ENCODE data around the gene CDC42BPB. TPM values are rescaled to one million over a fixed set of nuclear protein-coding genes. Genes with fewer than 3 reads are reported as not detected.
"Not testable (repeated sequence)": the region's sequence is repeated elsewhere in the genome, so short reads cannot be mapped to it uniquely, and the experiment has no call there.

CDC42BPB gene
- total RNA-seq, 2 experiments from 2014 or later: 2.0 to 2.5 TPM

DNA sequence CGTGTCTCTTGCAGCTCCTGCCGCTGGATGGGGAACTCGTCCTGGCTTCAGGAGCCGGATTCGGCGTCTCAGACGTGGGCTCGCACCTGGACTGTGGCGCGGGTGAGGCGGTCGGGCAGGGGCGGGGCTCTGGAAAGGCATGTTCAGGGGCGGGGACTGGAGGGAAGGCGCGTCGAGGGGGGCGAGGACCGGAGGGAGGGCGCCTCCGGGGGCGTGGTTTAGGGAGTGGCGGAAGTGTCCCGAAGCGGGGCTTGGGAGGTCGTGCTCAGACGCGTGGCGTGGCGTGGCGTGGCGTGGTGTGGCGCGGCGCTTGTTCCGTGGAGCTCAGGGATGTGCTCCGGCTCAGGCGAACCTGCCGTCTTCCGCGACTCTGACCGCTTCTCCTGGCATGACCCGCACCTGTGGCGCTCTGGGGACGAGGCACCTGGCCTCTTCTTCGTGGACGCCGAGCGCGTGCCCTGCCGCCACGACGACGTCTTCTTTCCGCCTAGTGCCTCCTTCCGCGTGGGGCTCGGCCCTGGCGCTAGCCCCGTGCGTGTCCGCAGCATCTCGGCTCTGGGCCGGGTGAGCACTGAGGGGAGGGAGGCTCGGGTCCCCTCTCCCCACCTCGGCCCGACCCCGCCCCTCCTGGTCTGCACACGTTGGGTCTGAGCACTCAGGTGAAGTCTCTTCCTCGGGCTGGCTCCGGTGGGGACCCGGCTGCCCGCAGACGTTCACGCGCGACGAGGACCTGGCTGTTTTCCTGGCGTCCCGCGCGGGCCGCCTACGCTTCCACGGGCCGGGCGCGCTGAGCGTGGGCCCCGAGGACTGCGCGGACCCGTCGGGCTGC lies 128.7 kb downstream of the CDC42BPB start:
- Mint-ChIP-seq H3K9me3 (no peaks in the 10 kb centered on the region), H3K36me3 (no peaks in the 10 kb centered on the region), H3K4me1 (no peaks in the 10 kb centered on the region), H3K27ac (no peak overlapping the region), H3K27me3 (peaks cover 32% of the 10 kb centered on the region), H3K4me3 (peak overlapping the region; percentile 52)
- DNase-seq: peak; percentile 78

GRCh38 chr14:102927878-102928411 lies 129.4 kb downstream of the CDC42BPB start:
- Mint-ChIP-seq H3K27ac (no peak overlapping the region), H3K9me3 (no peaks in the 10 kb centered on the region), H3K4me3 (peak overlapping the region; percentile 52), H3K36me3 (no peaks in the 10 kb centered on the region), H3K4me1 (no peaks in the 10 kb centered on the region), H3K27me3 (peaks cover 36% of the 10 kb centered on the region)
- DNase-seq: no peak

DNA sequence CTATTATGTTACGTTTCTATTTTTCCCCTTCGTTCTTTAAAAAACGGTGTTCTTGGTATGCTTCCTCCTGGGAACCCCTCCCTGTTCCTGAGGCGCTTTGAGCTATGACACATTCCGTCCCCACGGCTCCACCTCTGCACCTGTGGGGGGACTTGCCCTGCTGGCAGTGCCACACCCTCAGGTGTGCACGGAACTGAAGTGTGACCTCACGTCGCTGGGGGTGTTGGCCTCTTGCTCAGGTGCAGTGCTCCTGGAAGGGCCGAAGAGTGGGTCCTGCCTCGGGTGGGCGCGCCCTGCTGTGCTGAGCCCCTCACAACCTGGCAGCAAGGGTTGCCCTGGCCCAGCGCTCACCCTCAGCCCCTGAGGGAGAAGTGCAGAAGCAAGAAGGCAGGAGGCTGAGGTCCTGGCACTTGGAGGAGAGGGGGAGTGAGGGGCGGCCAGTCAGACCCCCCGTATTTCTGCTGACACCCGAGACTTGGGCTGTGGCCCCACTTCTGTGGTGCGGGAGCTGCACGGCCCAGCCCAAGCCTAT lies 129.9 kb downstream of the CDC42BPB start:
- Mint-ChIP-seq H3K4me1 (no peaks in the 10 kb centered on the region), H3K27ac (no peak overlapping the region), H3K4me3 (no peak overlapping the region), H3K36me3 (no peaks in the 10 kb centered on the region), H3K9me3 (no peaks in the 10 kb centered on the region), H3K27me3 (peaks cover 36% of the 10 kb centered on the region)
- no peak for DNase-seq

GRCh38 chr14:102926840-102927239 lies 130.5 kb downstream of the CDC42BPB start:
- not testable (repeated sequence) for H3K9me3 Mint-ChIP-seq, DNase-seq, H3K4me1 Mint-ChIP-seq, H3K4me3 Mint-ChIP-seq, H3K27ac Mint-ChIP-seq, H3K36me3 Mint-ChIP-seq
- peaks cover 36% of the 10 kb centered on the region for H3K27me3 Mint-ChIP-seq

DNA sequence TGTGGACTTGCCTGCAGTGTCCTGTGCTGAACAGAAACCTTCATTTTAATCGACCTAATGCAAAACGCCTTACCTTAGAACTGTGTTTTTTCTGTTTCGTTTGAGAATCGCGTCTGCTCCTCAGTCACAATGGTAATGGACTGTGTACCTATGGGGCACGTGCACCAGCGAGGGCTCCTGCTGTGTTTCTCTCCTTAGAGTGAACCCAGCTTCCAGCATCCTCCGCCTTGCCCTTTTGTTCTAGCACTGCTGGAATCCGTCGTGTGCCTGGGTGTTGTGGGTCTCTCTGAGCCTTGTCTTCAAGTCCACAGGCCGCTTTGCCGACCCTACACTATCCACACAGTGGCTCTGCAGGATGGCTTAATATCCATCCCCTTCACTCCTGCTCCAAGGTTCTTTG lies 131.2 kb downstream of the CDC42BPB start:
- H3K9me3 Mint-ChIP-seq: no peaks in the 10 kb centered on the region
- no peak overlapping the region for H3K27ac Mint-ChIP-seq
- H3K36me3 Mint-ChIP-seq: no peaks in the 10 kb centered on the region
- H3K4me3 Mint-ChIP-seq: no peak overlapping the region
- peaks cover 36% of the 10 kb centered on the region for H3K27me3 Mint-ChIP-seq
- DNase-seq: no peak
- H3K4me1 Mint-ChIP-seq: no peaks in the 10 kb centered on the region

- Mint-ChIP-seq H3K27ac (no peak overlapping the region), H3K9me3 (no peaks in the 10 kb centered on the region), H3K36me3 (no peaks in the 10 kb centered on the region), H3K4me3 (no peak overlapping the region), H3K27me3 (peaks cover 36% of the 10 kb centered on the region), H3K4me1 (no peaks in the 10 kb centered on the region)
- no peak for DNase-seq
Observed at GRCh38 chr14:102925646-102926045, 131.7 kb downstream of the CDC42BPB start.

DNA sequence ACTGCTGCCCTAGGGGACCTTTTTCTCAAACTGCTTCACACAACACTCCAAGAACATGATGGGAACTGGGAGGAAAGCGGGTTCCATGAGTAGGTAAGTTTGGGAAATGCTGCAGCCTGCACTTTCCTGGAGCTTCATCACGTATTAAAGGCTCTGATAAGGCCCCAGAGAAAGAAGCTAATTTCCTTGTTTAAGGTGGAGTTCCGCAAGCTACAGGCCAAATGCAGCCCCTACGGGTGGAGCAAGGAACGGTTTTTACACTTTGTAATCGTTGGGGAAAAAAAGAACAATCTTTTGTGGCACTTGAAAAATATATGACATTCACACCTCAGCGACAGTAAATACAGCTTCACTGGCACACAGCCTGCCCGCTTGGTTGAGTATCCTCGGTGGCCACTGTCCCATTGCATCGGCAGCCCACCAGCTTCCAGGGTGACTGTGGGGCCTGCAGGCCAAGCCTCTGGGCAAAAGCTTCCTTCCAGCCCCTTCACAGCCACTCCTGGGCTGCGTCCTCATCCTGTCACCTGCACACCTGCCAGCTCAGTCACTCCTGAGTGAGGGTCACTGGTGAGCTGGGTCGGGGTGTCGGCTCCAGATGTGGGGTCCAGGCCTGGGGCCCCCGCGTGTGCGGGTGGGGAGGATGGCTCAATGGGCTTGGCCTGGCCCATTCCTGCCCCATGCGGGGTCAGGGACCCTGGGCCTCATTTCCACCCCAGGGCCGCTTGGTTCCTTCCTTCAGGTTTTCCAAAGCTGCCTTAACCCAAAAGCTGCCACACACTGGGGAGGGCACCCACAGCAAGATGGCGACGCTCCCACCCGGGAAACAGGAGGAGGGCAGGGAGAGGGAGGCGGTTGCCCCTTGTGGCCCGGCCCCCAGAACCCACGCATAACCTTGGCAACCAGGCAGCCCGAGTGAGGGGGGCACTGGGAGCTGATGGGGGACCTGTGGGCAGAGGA lies 132.4 kb downstream of the CDC42BPB start:
- H3K27ac Mint-ChIP-seq: no peak overlapping the region
- H3K4me3 Mint-ChIP-seq: no peak overlapping the region
- H3K36me3 Mint-ChIP-seq: no peaks in the 10 kb centered on the region
- peaks cover 36% of the 10 kb centered on the region for H3K27me3 Mint-ChIP-seq
- H3K9me3 Mint-ChIP-seq: no peaks in the 10 kb centered on the region
- no peaks in the 10 kb centered on the region for H3K4me1 Mint-ChIP-seq
- no peak for DNase-seq

GRCh38 chr14:102923925-102924486 lies 133.3 kb downstream of the CDC42BPB start:
- no peak overlapping the region for H3K4me3 Mint-ChIP-seq
- no peak for DNase-seq
- no peaks in the 10 kb centered on the region for H3K36me3 Mint-ChIP-seq
- no peak overlapping the region for H3K27ac Mint-ChIP-seq
- peaks cover 33% of the 10 kb centered on the region for H3K27me3 Mint-ChIP-seq
- H3K9me3 Mint-ChIP-seq: no peaks in the 10 kb centered on the region
- no peaks in the 10 kb centered on the region for H3K4me1 Mint-ChIP-seq

DNA sequence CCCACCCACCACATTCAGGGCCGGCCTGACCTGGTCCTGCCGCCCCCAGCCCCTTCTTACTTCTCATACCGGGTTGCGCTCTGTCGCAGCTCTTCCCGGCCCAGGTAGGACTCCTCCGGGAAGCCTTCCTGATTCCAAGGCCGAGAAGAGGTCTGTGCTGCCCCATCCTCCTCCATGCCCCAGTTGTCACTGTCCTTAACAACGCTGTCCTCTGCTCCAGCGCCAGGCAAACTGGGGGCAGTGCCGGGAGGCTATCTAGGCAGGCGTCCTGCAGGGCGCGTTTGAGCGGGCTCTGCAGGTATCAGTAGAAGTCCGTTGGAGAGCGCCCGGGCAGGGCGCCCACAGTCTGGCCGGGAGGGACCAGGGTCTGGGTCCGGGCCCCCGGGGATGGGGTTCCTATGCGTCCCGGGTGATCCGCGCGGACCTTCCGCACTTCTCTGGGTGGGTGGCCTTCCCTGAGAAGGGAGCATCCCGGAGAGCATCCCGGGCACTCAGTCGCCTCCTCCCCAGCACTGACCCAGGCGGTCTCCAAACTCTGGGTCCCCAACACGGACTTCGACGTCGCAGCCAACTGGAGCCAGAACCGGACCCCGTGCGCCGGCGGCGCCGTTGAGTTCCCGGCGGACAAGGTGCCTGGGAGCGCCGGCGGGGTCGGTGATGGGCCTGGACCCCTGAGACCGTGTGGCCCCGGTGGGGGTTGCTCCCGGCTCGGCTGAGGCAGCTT lies 134.0 kb downstream of the CDC42BPB start:
- no peak overlapping the region for H3K27ac Mint-ChIP-seq
- H3K27me3 Mint-ChIP-seq: peaks cover 29% of the 10 kb centered on the region
- no peak overlapping the region for H3K4me3 Mint-ChIP-seq
- H3K36me3 Mint-ChIP-seq: no peaks in the 10 kb centered on the region
- H3K9me3 Mint-ChIP-seq: no peaks in the 10 kb centered on the region
- no peak for DNase-seq
- no peaks in the 10 kb centered on the region for H3K4me1 Mint-ChIP-seq

DNA sequence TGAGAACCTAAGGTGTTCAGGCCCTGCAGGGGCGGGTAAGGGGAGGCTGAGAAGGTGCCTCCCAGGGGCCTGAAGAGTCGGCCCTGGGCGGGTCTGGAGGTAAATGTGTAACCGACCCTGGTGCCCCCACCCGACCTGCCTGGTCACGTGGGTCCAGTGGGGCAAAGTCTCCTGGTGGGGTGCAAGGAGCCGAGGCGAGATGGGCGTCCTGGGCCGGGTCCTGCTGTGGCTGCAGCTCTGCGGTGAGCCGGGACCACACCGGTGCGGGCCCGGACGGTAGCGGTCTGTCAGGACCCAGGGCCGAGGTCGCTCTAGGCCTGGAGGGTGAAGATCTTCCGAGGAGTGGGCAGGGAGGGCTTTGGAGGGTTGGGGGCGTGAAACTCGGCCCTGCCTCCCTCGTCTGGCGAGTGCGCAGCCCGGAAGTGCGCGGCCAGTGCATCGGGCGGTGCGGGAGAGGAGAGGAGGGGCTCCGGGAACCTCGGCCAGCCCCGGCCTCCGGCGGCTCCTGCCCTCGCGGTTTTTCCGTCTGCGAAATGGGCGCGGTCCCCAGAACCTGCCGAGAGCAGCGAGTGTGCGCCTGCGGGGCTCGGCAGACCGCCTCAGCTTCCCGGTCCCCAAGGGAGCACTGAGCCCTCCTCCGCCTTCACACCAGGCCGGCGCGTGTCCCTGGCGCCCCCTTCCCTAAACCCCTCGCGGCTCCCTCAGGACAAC lies 134.7 kb downstream of the CDC42BPB start, which contains the start of gene AMN:
Gene AMN (plus strand): TSS at position 174 of the 711 bp plus-strand sequence. CDS start 26 bp downstream, at position 200.
- DNase-seq: no peak
- H3K4me3 Mint-ChIP-seq: no peak within 1 kb of the TSS
- H3K9me3 Mint-ChIP-seq: no peaks in the 10 kb centered on the region
- no peak within 1 kb of the TSS for H3K27ac Mint-ChIP-seq
- H3K27me3 Mint-ChIP-seq: peaks cover 27% of the 10 kb centered on the region
- no peaks in the 10 kb centered on the region for H3K4me1 Mint-ChIP-seq
- H3K36me3 Mint-ChIP-seq: no peaks in the 10 kb centered on the region

DNA sequence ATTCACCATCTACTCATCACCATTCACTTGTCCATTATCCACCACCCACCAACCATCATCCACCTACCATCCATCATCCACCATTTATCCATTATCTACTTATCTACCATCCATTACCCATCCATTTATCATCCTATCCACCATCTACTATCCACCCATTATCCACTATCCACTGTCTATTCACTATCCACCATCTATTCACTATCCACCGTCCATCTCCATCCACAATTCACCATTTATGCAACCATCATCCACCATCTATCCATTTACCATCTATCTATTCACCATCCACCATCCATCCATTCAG lies 136.4 kb downstream of the CDC42BPB start:
- no peak for DNase-seq
- Mint-ChIP-seq H3K4me1 (no peaks in the 10 kb centered on the region), H3K4me3 (no peak overlapping the region), H3K9me3 (no peaks in the 10 kb centered on the region), H3K36me3 (no peaks in the 10 kb centered on the region), H3K27me3 (peaks cover 16% of the 10 kb centered on the region), H3K27ac (no peak overlapping the region)

DNA sequence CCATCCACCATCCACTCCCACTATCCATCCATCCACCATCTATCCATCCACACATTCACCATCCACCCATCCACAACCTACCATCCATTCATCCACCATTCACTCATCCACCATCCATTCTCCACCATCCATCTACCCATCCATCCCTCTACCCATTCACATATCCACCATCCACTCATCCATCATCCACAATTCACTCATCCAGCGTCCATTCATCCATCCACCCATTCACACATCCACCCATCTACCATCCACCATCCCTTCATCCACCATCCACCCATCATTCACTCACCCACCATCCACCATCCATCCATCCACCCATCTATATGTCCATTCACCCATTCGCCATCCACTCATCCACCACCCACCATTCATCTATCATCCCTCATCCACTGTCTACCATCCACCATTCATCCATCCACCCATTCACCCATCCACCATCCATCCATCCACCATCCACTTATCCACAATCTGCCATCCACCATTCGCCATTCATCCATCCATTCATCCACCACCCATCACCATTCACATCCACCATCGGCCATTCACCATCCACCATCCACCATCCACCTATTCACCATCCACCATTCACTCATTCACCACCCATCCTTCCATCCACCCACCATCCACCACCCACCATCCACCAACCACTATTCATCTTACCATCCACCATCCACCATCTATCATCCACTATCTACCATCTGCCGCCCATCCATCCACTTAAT lies 136.9 kb downstream of the CDC42BPB start:
- no peak overlapping the region for H3K27ac Mint-ChIP-seq
- no peaks in the 10 kb centered on the region for H3K9me3 Mint-ChIP-seq
- no peaks in the 10 kb centered on the region for H3K36me3 Mint-ChIP-seq
- H3K4me1 Mint-ChIP-seq: no peaks in the 10 kb centered on the region
- no peak overlapping the region for H3K4me3 Mint-ChIP-seq
- no peak for DNase-seq
- H3K27me3 Mint-ChIP-seq: peaks cover 11% of the 10 kb centered on the region

- H3K27ac Mint-ChIP-seq: no peak overlapping the region
Observed at GRCh38 chr14:102918438-102918837, 138.9 kb downstream of the CDC42BPB start.

More at GRCh38 chr14:102918438-102918837, 138.9 kb downstream of the CDC42BPB start:
- Mint-ChIP-seq H3K4me1 (no peaks in the 10 kb centered on the region), H3K36me3 (no peaks in the 10 kb centered on the region), H3K27me3 (peaks cover 3% of the 10 kb centered on the region), H3K9me3 (no peaks in the 10 kb centered on the region), H3K4me3 (no peak overlapping the region)
- no peak for DNase-seq
